HG03066 (cell line): ENCODE results near the gene NPAS4.
"Not testable (repeated sequence)": the region's sequence is repeated elsewhere in the genome, so short reads cannot be mapped to it uniquely, and the experiment has no call there.

Experiments used
- ATAC-seq: cut with Tn5 transposase; IDR thresholded peaks from one replicate; pipeline ENCODE4 v1.9.1; 2021; ENCODE audit warnings: low read depth; ENCODE audit not compliant: unreplicated experiment

The NPAS4 gene

GRCh38 chr11:66415423-66415822 is 5.4 kb upstream of the NPAS4 start:
- ATAC-seq: no peak

- no peak for ATAC-seq
These were observed 3.8 kb upstream of the NPAS4 start for GRCh38 chr11:66417000-66417399.

- ATAC-seq: no peak
These were observed 2.5 kb upstream of the NPAS4 start for GRCh38 chr11:66418168-66418985.

GRCh38 chr11:66418986-66419308 is 1.9 kb upstream of the NPAS4 start:
- ATAC-seq: no peak

- ATAC-seq: no peak
These were observed 1.0 kb upstream of the NPAS4 start for GRCh38 chr11:66419825-66420224.

GRCh38 chr11:66421492-66422205 is 814 bp downstream of the NPAS4 start:
- ATAC-seq: peak; percentile 56

- ATAC-seq: no peak
These were observed 5.5 kb downstream of the NPAS4 start for GRCh38 chr11:66426314-66426713.

- no peak for ATAC-seq
These were observed 8.1 kb downstream of the NPAS4 start for GRCh38 chr11:66428933-66429332.

- ATAC-seq: no peak
These were observed 9.3 kb downstream of the NPAS4 start for GRCh38 chr11:66429983-66430602.

GRCh38 chr11:66431287-66431686 is 10.5 kb downstream of the NPAS4 start:
- not testable (repeated sequence) for ATAC-seq

- ATAC-seq: not testable (repeated sequence)
These were observed 11.1 kb downstream of the NPAS4 start for GRCh38 chr11:66431871-66432329.

GRCh38 chr11:66432597-66432996 is 11.8 kb downstream of the NPAS4 start:
- no peak for ATAC-seq

- no peak for ATAC-seq
These were observed 17.2 kb downstream of the NPAS4 start for GRCh38 chr11:66437979-66438503.

- ATAC-seq: peak; percentile 96
These were observed 17.9 kb downstream of the NPAS4 start, which contains the start of gene MRPL11 for GRCh38 chr11:66438504-66439466. MRPL11 (minus strand) TSS chr11:66438848; CDS start chr11:66438754, 94 bp downstream.

GRCh38 chr11:66440101-66440939 is 19.5 kb downstream of the NPAS4 start:
- not testable (repeated sequence) for ATAC-seq

GRCh38 chr11:66440940-66441282 is 20.1 kb downstream of the NPAS4 start:
- not testable (repeated sequence) for ATAC-seq

- no peak for ATAC-seq
These were observed 22.8 kb downstream of the NPAS4 start for GRCh38 chr11:66443602-66444001.

GRCh38 chr11:66447012-66447411 is 26.2 kb downstream of the NPAS4 start:
- ATAC-seq: no peak

GRCh38 chr11:66448523-66448922 is 27.7 kb downstream of the NPAS4 start:
- ATAC-seq: no peak
